PC-3 (cell line): ENCODE data around the gene PHC2. TPM values are rescaled to one million over a fixed set of nuclear protein-coding genes. Genes with fewer than 3 reads are reported as not detected.

Experiments used
- ATAC-seq: fragments of 200-7000 bp; cut with Tn5 transposase; 2 replicates; pipeline ENCODE4 v1.9.1; 2020; ENCODE audit warnings: mild to moderate bottlenecking, moderate library complexity
- BruUV-seq: library from RNA; stranded (reverse); fragments of 400-500 nt; replicated peaks from 2 replicates; lab custom pipeline; 2021; lab: Mats Ljungman, UMichigan
- CTCF ChIA-PET: fragments of 300-600 bp; sonication (Branson Sonifier 250); formaldehyde crosslinking; loops from one replicate; lab custom pipeline; 2022; ENCODE audit warnings: antibody characterized with exemption; lab: Charles Lee
- POLR2A ChIA-PET: fragments of 300-600 bp; sonication (Branson Sonifier 250); formaldehyde crosslinking; loops from one replicate; lab custom pipeline; 2022; ENCODE audit warnings: antibody characterized with exemption; ENCODE audit not compliant: unreplicated experiment; lab: Charles Lee
- DNase-seq: peaks from one replicate; pipeline ENCODE4 v3.0.0-alpha.2; 2015
- H2AFZ ChIP-seq: fragments of 300-600 bp; sonication (generic); 2 replicates; pipeline ENCODE4 v1.6.0; 2016; ENCODE audit warnings: antibody characterized with exemption, low read length
- H3F3A ChIP-seq: fragments of 300-600 bp; sonication (generic); one replicate; pipeline ENCODE4 v1.6.0; 2017; ENCODE audit warnings: antibody characterized with exemption, low read length, control low read depth, mild to moderate bottlenecking; ENCODE audit not compliant: unreplicated experiment
- H3K27ac ChIP-seq: fragments of 300-600 bp; sonication (generic); 2 replicates; pipeline ENCODE4 v1.5.1; 2016; ENCODE audit warnings: mild to moderate bottlenecking, low read length
- H3K27me3 ChIP-seq: fragments of 300-600 bp; sonication (generic); 2 replicates; pipeline ENCODE4 v1.6.1; 2016; ENCODE audit warnings: low read length, mixed read lengths
- H3K36me3 ChIP-seq: fragments of 300-600 bp; sonication (generic); 2 replicates; pipeline ENCODE4 v1.6.1; 2016; ENCODE audit warnings: low read depth, mixed run types, low read length, mixed read lengths
- H3K4me1 ChIP-seq: fragments of 300-600 bp; sonication (generic); 2 replicates; pipeline ENCODE4 v1.5.1; 2016; ENCODE audit warnings: low read length; ENCODE audit not compliant: insufficient read depth
- H3K4me2 ChIP-seq: fragments of 300-600 bp; sonication (generic); 2 replicates; pipeline ENCODE4 v1.6.0; 2016; ENCODE audit warnings: low read length
- H3K4me3 ChIP-seq: fragments of 300-600 bp; sonication (generic); 2 replicates; pipeline ENCODE4 v1.5.1; 2016; ENCODE audit warnings: mild to moderate bottlenecking, low read length, mixed read lengths
- H3K79me2 ChIP-seq: fragments of 300-600 bp; sonication (generic); 2 replicates; pipeline ENCODE4 v1.6.1; 2017; ENCODE audit warnings: low read length, mixed read lengths
- H3K9ac ChIP-seq: fragments of 300-600 bp; sonication (generic); 2 replicates; pipeline ENCODE4 v1.6.0; 2016; ENCODE audit warnings: mild to moderate bottlenecking, low read length
- H3K9me2 ChIP-seq: fragments of 300-600 bp; sonication (generic); replicated peaks from 2 replicates; pipeline ENCODE4 v1.6.1; 2016; ENCODE audit warnings: mixed run types, low read length, mixed read lengths
- H3K9me3 ChIP-seq: fragments of 300-600 bp; sonication (generic); 2 replicates; pipeline ENCODE4 v1.6.1; 2016; ENCODE audit warnings: low read length, mixed read lengths
- H4K20me1 ChIP-seq: fragments of 300-600 bp; sonication (generic); 2 replicates; pipeline ENCODE4 v1.6.1; 2016; ENCODE audit warnings: low read length, mixed read lengths
- CTCF ChIP-seq: fragments of 300-600 bp; sonication (generic); conservative IDR thresholded peaks from 2 replicates; pipeline ENCODE4 v1.5.1; 2017; ENCODE audit warnings: antibody characterized with exemption, low read depth, mild to moderate bottlenecking, low read length
- EZH2 ChIP-seq: fragments of 300-600 bp; sonication (generic); IDR thresholded peaks from one replicate; pipeline ENCODE4 v1.6.1; 2017; ENCODE audit warnings: antibody characterized with exemption, mild to moderate bottlenecking, low read length; ENCODE audit not compliant: unreplicated experiment
- EZH2phosphoT487 ChIP-seq: fragments of 300-600 bp; sonication (generic); IDR thresholded peaks from 2 replicates; pipeline ENCODE4 v1.6.1; 2018; ENCODE audit warnings: mild to moderate bottlenecking, antibody characterized with exemption, low read length, borderline replicate concordance
- intact Hi-C: fragments of 100-400 bp; cut with micrococcal nuclease; formaldehyde crosslinking; loops from 2 replicates; pipeline ENCODE4 v1.9.0; 2023
- total RNA-seq: library from RNA; depleted of rRNA; stranded (reverse); fragments of >200 nt; gene quantifications from 2 replicates; pipeline ENCODE4 v1.2.3, GENCODE V29; 2014

PHC2 gene
- total RNA-seq, 1 experiment from 2014 or later = 134 TPM

GRCh38 chr1:33397994-33398393 is 32.9 kb downstream of the PHC2 start:
- Histone ChIP-seq H3K27me3 (no peaks in the 10 kb centered on the region), H3K79me2 (peaks cover 40% of the 10 kb centered on the region), H3K9me2 (no peaks in the 10 kb centered on the region), H3K9me3 (no peaks in the 10 kb centered on the region), H3K27ac (no peak overlapping the region), H3K9ac (no peak overlapping the region), H3K36me3 (peaks cover 16% of the 10 kb centered on the region; the same call in 1 of the 2 replicates), H3F3A (no peaks in the 10 kb centered on the region), H4K20me1 (0 out of 2 replicates have a peak, but pooled peaks cover 3% of the 10 kb centered on the region), H3K4me3 (no peak overlapping the region), H3K4me2 (no peak overlapping the region), H3K4me1 (no peaks in the 10 kb centered on the region), H2AFZ (no peak overlapping the region)
- intact Hi-C loops = no loop called here
- DNase-seq (no peak), ATAC-seq (no peak)
- no TSS peak for BruUV-seq
- TF ChIP-seq CTCF = no peak
- no peak for TF ChIP-seq EZH2
- TF ChIP-seq EZH2phosphoT487 = no peak
- ChIA-PET CTCF (no interaction called here), POLR2A (no interaction called here)

GRCh38 chr1:33397125-33397506 is 33.8 kb downstream of the PHC2 start:
- BruUV-seq = no TSS peak
- DNase-seq = no peak
- Histone ChIP-seq H3K4me2 (no peak overlapping the region), H3F3A (no peaks in the 10 kb centered on the region), H3K27me3 (no peaks in the 10 kb centered on the region), H3K27ac (no peak overlapping the region), H2AFZ (no peak overlapping the region), H3K4me3 (no peak overlapping the region), H3K79me2 (peaks cover 38% of the 10 kb centered on the region), H3K4me1 (no peaks in the 10 kb centered on the region), H4K20me1 (no peaks in the 10 kb centered on the region), H3K9me2 (no peaks in the 10 kb centered on the region), H3K9ac (no peak overlapping the region), H3K9me3 (no peaks in the 10 kb centered on the region), H3K36me3 (peaks cover 16% of the 10 kb centered on the region; the same call in 1 of the 2 replicates)
- no peak for ATAC-seq
- TF ChIP-seq CTCF = no peak
- no peak for TF ChIP-seq EZH2phosphoT487
- no peak for TF ChIP-seq EZH2
- intact Hi-C loops = no loop called here
- ChIA-PET POLR2A (no interaction called here), CTCF (no interaction called here)

GRCh38 chr1:33396188-33397124 is 34.4 kb downstream of the PHC2 start:
- DNase-seq (no peak), ATAC-seq (no peak)
- Histone ChIP-seq H3K27ac (no peak overlapping the region), H3K4me3 (no peak overlapping the region), H3K9me2 (no peaks in the 10 kb centered on the region), H3K4me2 (no peak overlapping the region), H3K9me3 (no peaks in the 10 kb centered on the region), H2AFZ (no peak overlapping the region), H3K9ac (no peak overlapping the region), H3K4me1 (no peaks in the 10 kb centered on the region), H3F3A (no peaks in the 10 kb centered on the region), H3K27me3 (no peaks in the 10 kb centered on the region), H3K79me2 (peaks cover 32% of the 10 kb centered on the region), H4K20me1 (no peaks in the 10 kb centered on the region), H3K36me3 (peaks cover 16% of the 10 kb centered on the region; the same call in 1 of the 2 replicates)
- ChIA-PET POLR2A (no interaction called here), CTCF (no interaction called here)
- intact Hi-C loops = no loop called here
- TF ChIP-seq EZH2 (no peak), EZH2phosphoT487 (no peak), CTCF (no peak)
- BruUV-seq = no TSS peak
